ENCODE data around the gene SLC9A5. TPM values are rescaled to one million over a fixed set of nuclear protein-coding genes. Genes with fewer than 3 reads are reported as not detected.
A peak's percentile ranks its signal among the peaks of the same experiment; 100 is the strongest.

The SLC9A5 gene, protein sequence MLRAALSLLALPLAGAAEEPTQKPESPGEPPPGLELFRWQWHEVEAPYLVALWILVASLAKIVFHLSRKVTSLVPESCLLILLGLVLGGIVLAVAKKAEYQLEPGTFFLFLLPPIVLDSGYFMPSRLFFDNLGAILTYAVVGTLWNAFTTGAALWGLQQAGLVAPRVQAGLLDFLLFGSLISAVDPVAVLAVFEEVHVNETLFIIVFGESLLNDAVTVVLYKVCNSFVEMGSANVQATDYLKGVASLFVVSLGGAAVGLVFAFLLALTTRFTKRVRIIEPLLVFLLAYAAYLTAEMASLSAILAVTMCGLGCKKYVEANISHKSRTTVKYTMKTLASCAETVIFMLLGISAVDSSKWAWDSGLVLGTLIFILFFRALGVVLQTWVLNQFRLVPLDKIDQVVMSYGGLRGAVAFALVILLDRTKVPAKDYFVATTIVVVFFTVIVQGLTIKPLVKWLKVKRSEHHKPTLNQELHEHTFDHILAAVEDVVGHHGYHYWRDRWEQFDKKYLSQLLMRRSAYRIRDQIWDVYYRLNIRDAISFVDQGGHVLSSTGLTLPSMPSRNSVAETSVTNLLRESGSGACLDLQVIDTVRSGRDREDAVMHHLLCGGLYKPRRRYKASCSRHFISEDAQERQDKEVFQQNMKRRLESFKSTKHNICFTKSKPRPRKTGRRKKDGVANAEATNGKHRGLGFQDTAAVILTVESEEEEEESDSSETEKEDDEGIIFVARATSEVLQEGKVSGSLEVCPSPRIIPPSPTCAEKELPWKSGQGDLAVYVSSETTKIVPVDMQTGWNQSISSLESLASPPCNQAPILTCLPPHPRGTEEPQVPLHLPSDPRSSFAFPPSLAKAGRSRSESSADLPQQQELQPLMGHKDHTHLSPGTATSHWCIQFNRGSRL
- polyA plus RNA-seq (0.51 to 0.68 TPM (median 0.62 TPM) in 3 replicates), polyA minus RNA-seq (0.43 to 0.99 TPM (median 0.51 TPM) in 3 replicates)
- polyA plus RNA-seq (2011; ENCODE audit: low read depth): 0.56 TPM
- polyA plus RNA-seq (2011; cell fraction: cytosol; rRNA removed): 0.27 and 0.41 TPM in 2 replicates
- 2.4 and 3.5 TPM in 2 replicates for polyA plus RNA-seq (2011; cell fraction: nucleus; rRNA removed)
- 0.42 and 0.62 TPM in 2 replicates for polyA plus RNA-seq (2012; ENCODE audit: low replicate concordance)
- polyA minus RNA-seq (2011; cell fraction: cytosol; rRNA and poly(A)+ RNA removed): not detected
- polyA minus RNA-seq (2011; cell fraction: nucleus; rRNA and poly(A)+ RNA removed): 0.78 and 2.1 TPM in 2 replicates

GRCh38 chr16:67248401-67249177 lies at the start of gene SLC9A5:
SLC9A5 (plus strand) TSS chr16:67248979; CDS start chr16:67249015, 36 bp downstream.
- peak within 1 kb of the TSS; percentile 81 for H2AFZ ChIP-seq (ENCODE audit: control insufficient read depth, low read length)
- H4K20me1 ChIP-seq (ENCODE audit: control insufficient read depth, extremely low read depth, insufficient read depth, low read length): no peaks in the 10 kb centered on the region
- H3K9me1 ChIP-seq (ENCODE audit: control insufficient read depth, extremely low read depth, insufficient read depth, low read length): no peaks in the 10 kb centered on the region
- H3K4me1 ChIP-seq (ENCODE audit: control insufficient read depth, extremely low read depth, insufficient read depth, low read length): peaks cover 37% of the 10 kb centered on the region
- DNase-seq (ENCODE audit: low read depth, low spot score): no peak
- no peak for FAIRE-seq
- dilution Hi-C loops (cut with MboI; ENCODE audit: extremely low pct_ligation_motif_present, low sequenced_read_pairs): no loop called here
- TF ChIP-seq CTCF (optimal IDR thresholded peaks at IDR 0.05 in 1 of 3, IDR thresholded peaks at IDR 0.05 in 1 of 3, conservative IDR thresholded peaks at IDR 0.05 in 1 of 3; ENCODE audit: extremely low read depth in 1 of 3, insufficient read depth in 2 of 3, low read length in 3 of 3) (peak in 2 of 3 experiments; percentile 3 to 49), EZH2 (IDR thresholded peaks at IDR 0.05; ENCODE audit: low read length) (no peak)
- H3K9ac ChIP-seq (ENCODE audit: control insufficient read depth, extremely low read depth, insufficient read depth, low read length): peak within 1 kb of the TSS; percentile 53
- H3K79me2 ChIP-seq (ENCODE audit: control insufficient read depth, insufficient read depth, low read length): peaks cover 6% of the 10 kb centered on the region
- H3K27ac ChIP-seq (ENCODE audit: control insufficient read depth, insufficient read depth, low read length): no peak within 1 kb of the TSS
- peak within 1 kb of the TSS; percentile 82 for H3K4me2 ChIP-seq (ENCODE audit: control insufficient read depth, extremely low read depth, insufficient read depth, low read depth, low read length)
- peaks cover 18% of the 10 kb centered on the region for H3K27me3 ChIP-seq (ENCODE audit: control insufficient read depth, extremely low read depth, insufficient read depth, low read length)
- no peaks in the 10 kb centered on the region for H3K36me3 ChIP-seq (ENCODE audit: control insufficient read depth in 2 of 2, extremely low read depth in 1 of 2, insufficient read depth in 2 of 2, low read length in 2 of 2)
- no peaks in the 10 kb centered on the region for H3K9me3 ChIP-seq (ENCODE audit: control insufficient read depth, low read depth, low read length)
- peak within 1 kb of the TSS; percentile 40 to 62 (median 57) for H3K4me3 ChIP-seq (ENCODE audit: control insufficient read depth in 2 of 3, extremely low read depth in 1 of 3, insufficient read depth in 2 of 3, low read depth in 1 of 3, low read length in 3 of 3)
